ENCODE data around the gene CENPM.

The CENPM gene

GRCh38 chr22:41940832-41941765, 5.9 kb downstream of the CENPM start:
- Histone ChIP-seq H3K4me1 (ENCODE audit: insufficient read depth, low read length, poor library complexity, severe bottlenecking) (peaks cover 29% of the 10 kb centered on the region), H3K9me3 (ENCODE audit: insufficient read depth, low read depth, low read length) (no peaks in the 10 kb centered on the region), H3K4me3 (ENCODE audit: low read length, poor library complexity, severe bottlenecking) (peak overlapping the region; percentile 50), H3K79me2 (ENCODE audit: insufficient read depth, low read length) (peaks cover 63% of the 10 kb centered on the region), H2AFZ (ENCODE audit: low read length) (no peak overlapping the region), H3K4me2 (ENCODE audit: low read depth, low read length, poor library complexity, severe bottlenecking) (peak overlapping the region; percentile 66), H3K36me3 (ENCODE audit: insufficient read depth, low read length) (peaks cover 46% of the 10 kb centered on the region), H3K27me3 (ENCODE audit: insufficient read depth, low read length, poor library complexity, severe bottlenecking) (no peaks in the 10 kb centered on the region), H3K9me2 (replicated peaks; ENCODE audit: low read depth, low read length) (no peaks in the 10 kb centered on the region), H4K20me1 (ENCODE audit: insufficient read depth, low read length, poor library complexity, severe bottlenecking) (peaks cover 27% of the 10 kb centered on the region), H3K9ac (ENCODE audit: low read depth, low read length, poor library complexity, severe bottlenecking) (peak overlapping the region; percentile 41), H3F3A (ENCODE audit: low read depth) (0 out of 2 replicates have a peak, but pooled peaks cover 2% of the 10 kb centered on the region)
- no peak for TF ChIP-seq EZH2phosphoT487 (IDR thresholded peaks at IDR 0.05; ENCODE audit: borderline replicate concordance)
- TF ChIP-seq CTCF (conservative IDR thresholded peaks at IDR 0.05; ENCODE audit: low read length) = peak; percentile 84

GRCh38 chr22:41939981-41940831, 6.7 kb downstream of the CENPM start:
- Histone ChIP-seq H3K27me3 (ENCODE audit: insufficient read depth, low read length, poor library complexity, severe bottlenecking) (no peaks in the 10 kb centered on the region), H3K36me3 (ENCODE audit: insufficient read depth, low read length) (peaks cover 46% of the 10 kb centered on the region), H3F3A (ENCODE audit: low read depth) (0 out of 2 replicates have a peak, but pooled peaks cover 2% of the 10 kb centered on the region), H3K4me2 (ENCODE audit: low read depth, low read length, poor library complexity, severe bottlenecking) (peak overlapping the region; percentile 66), H2AFZ (ENCODE audit: low read length) (no peak overlapping the region), H3K4me3 (ENCODE audit: low read length, poor library complexity, severe bottlenecking) (peak overlapping the region; percentile 50), H3K9me2 (replicated peaks; ENCODE audit: low read depth, low read length) (no peaks in the 10 kb centered on the region), H3K9ac (ENCODE audit: low read depth, low read length, poor library complexity, severe bottlenecking) (peak overlapping the region; percentile 41), H3K4me1 (ENCODE audit: insufficient read depth, low read length, poor library complexity, severe bottlenecking) (peaks cover 29% of the 10 kb centered on the region), H4K20me1 (ENCODE audit: insufficient read depth, low read length, poor library complexity, severe bottlenecking) (peaks cover 22% of the 10 kb centered on the region), H3K79me2 (ENCODE audit: insufficient read depth, low read length) (peaks cover 54% of the 10 kb centered on the region), H3K9me3 (ENCODE audit: insufficient read depth, low read depth, low read length) (no peaks in the 10 kb centered on the region)
- TF ChIP-seq CTCF (conservative IDR thresholded peaks at IDR 0.05; ENCODE audit: low read length) (no peak), EZH2phosphoT487 (IDR thresholded peaks at IDR 0.05; ENCODE audit: borderline replicate concordance) (no peak)

GRCh38 chr22:41936894-41937169, 10.1 kb downstream of the CENPM start:
- Histone ChIP-seq H3K9me3 (ENCODE audit: insufficient read depth, low read depth, low read length) (no peaks in the 10 kb centered on the region), H3K79me2 (ENCODE audit: insufficient read depth, low read length) (peaks cover 26% of the 10 kb centered on the region; the same call in 1 of the 2 replicates), H2AFZ (ENCODE audit: low read length) (no peak overlapping the region), H3K27me3 (ENCODE audit: insufficient read depth, low read length, poor library complexity, severe bottlenecking) (no peaks in the 10 kb centered on the region), H3F3A (ENCODE audit: low read depth) (0 out of 2 replicates have a peak, but pooled peaks cover 2% of the 10 kb centered on the region), H4K20me1 (ENCODE audit: insufficient read depth, low read length, poor library complexity, severe bottlenecking) (peaks cover 14% of the 10 kb centered on the region), H3K4me1 (ENCODE audit: insufficient read depth, low read length, poor library complexity, severe bottlenecking) (peaks cover 14% of the 10 kb centered on the region), H3K36me3 (ENCODE audit: insufficient read depth, low read length) (peaks cover 25% of the 10 kb centered on the region; the same call in 1 of the 2 replicates), H3K9me2 (replicated peaks; ENCODE audit: low read depth, low read length) (no peaks in the 10 kb centered on the region), H3K4me3 (ENCODE audit: low read length, poor library complexity, severe bottlenecking) (no peak overlapping the region), H3K4me2 (ENCODE audit: low read depth, low read length, poor library complexity, severe bottlenecking) (no peak overlapping the region), H3K9ac (ENCODE audit: low read depth, low read length, poor library complexity, severe bottlenecking) (no peak overlapping the region)
- TF ChIP-seq EZH2phosphoT487 (IDR thresholded peaks at IDR 0.05; ENCODE audit: borderline replicate concordance) = no peak
- TF ChIP-seq CTCF (conservative IDR thresholded peaks at IDR 0.05; ENCODE audit: low read length) = no peak
